Measurements from ENCODE around the gene PPP1R8. TPM values are rescaled to one million over a fixed set of nuclear protein-coding genes. Genes with fewer than 3 reads are reported as not detected.
"Not testable (repeated sequence)": the region's sequence is repeated elsewhere in the genome, so short reads cannot be mapped to it uniquely, and the experiment has no call there.

The PPP1R8 gene
- total and polyA plus RNA-seq, 10 donors = 22.5 to 39.1 (median 29.6) TPM

DNA sequence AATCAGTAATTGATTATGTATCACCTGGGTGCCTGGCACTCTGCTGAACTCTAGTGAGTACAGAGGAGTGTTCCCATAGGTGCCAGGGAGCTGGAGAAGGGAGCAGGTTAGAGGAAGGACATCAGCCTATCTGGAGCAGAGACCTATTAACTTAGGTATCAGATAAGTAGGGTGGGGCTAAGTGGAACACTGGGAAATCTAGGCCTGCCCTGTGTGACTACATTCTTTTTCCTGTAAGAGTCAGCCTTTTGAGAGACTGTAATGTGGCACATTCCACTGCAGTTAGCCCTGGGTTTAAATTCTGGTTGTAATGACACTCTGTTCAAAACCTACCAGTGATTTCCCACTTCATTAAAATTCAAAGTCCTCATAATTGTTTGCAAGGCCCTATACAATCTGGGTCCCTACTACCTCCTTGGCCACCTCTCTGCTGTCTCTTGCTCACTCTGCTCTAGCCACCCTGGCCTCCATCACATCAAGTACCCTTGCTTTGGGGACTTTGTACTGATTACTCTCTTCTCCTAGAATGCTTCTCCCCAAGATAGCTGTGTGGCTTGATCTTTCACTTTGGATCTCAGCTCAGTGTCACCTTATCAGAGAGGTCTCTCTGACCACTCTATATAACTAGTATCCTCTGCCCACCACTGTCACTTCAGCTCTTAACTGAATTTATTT lies 44.7 kb upstream of the PPP1R8 start:
- no peak for DNase-seq
- peaks cover 0 to 47% (median 17%) of the 10 kb centered on the region in 6 donors for H3K36me3 ChIP-seq
- no peaks in the 10 kb centered on the region for H3K27me3 ChIP-seq (replicated peaks in 1 of 7)
- intact Hi-C loops (cut with DNase I; ENCODE audit: low total_unique reads) = no loop called here
- H3K27ac ChIP-seq = peak overlapping the region in 3 of 8 donors; percentile 7 to 61 (median 14)
- no peak overlapping the region for H3K4me3 ChIP-seq
- peaks cover 6 to 98% (median 50%) of the 10 kb centered on the region in 6 donors for H3K4me1 ChIP-seq
- TF ChIP-seq, protein P1, sequence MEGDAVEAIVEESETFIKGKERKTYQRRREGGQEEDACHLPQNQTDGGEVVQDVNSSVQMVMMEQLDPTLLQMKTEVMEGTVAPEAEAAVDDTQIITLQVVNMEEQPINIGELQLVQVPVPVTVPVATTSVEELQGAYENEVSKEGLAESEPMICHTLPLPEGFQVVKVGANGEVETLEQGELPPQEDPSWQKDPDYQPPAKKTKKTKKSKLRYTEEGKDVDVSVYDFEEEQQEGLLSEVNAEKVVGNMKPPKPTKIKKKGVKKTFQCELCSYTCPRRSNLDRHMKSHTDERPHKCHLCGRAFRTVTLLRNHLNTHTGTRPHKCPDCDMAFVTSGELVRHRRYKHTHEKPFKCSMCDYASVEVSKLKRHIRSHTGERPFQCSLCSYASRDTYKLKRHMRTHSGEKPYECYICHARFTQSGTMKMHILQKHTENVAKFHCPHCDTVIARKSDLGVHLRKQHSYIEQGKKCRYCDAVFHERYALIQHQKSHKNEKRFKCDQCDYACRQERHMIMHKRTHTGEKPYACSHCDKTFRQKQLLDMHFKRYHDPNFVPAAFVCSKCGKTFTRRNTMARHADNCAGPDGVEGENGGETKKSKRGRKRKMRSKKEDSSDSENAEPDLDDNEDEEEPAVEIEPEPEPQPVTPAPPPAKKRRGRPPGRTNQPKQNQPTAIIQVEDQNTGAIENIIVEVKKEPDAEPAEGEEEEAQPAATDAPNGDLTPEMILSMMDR (IDR thresholded peaks at IDR 0.05 in 8 of 11, conservative IDR thresholded peaks at IDR 0.05 in 3 of 11) = no peak
- TF ChIP-seq POLR2A (IDR thresholded peaks at IDR 0.05) = no peak
- no peak for TF ChIP-seq POLR2AphosphoS5 (IDR thresholded peaks at IDR 0.05)
- H3K9me3 ChIP-seq = no peaks in the 10 kb centered on the region

DNA sequence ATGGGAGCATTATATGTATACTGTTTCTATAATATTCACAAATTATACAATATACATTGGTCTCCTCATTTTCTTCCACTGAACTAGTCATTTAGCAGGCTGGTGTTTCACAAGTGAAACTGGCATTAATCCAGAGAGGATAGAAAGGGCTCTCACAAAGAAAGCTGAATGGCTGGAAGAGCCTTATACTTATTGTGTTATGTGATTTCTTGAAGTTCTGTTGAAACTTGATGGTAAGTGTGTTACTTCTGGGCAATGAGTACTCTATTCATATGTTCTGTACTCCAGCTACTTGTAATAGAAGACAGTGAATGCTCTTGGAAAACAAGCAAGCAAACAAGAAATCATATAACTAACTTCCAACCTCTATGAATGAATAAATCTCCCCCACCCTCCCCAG lies 42.7 kb upstream of the PPP1R8 start:
- intact Hi-C loops (cut with DNase I; ENCODE audit: low total_unique reads) = no loop called here
- peaks cover 0 to 50% (median 27%) of the 10 kb centered on the region in 6 donors for H3K36me3 ChIP-seq
- H3K9me3 ChIP-seq = no peaks in the 10 kb centered on the region
- no peak for DNase-seq
- no peak overlapping the region for H3K4me3 ChIP-seq
- TF ChIP-seq POLR2A (IDR thresholded peaks at IDR 0.05) = no peak
- no peak for TF ChIP-seq POLR2AphosphoS5 (IDR thresholded peaks at IDR 0.05)
- TF ChIP-seq, protein P1 (IDR thresholded peaks at IDR 0.05 in 8 of 11, conservative IDR thresholded peaks at IDR 0.05 in 3 of 11) = no peak
- peaks cover 6 to 83% (median 45%) of the 10 kb centered on the region in 6 donors for H3K4me1 ChIP-seq
- peak overlapping the region in 2 of 8 donors; percentile 2 to 10 for H3K27ac ChIP-seq
- H3K27me3 ChIP-seq (replicated peaks in 1 of 7) = no peaks in the 10 kb centered on the region

DNA sequence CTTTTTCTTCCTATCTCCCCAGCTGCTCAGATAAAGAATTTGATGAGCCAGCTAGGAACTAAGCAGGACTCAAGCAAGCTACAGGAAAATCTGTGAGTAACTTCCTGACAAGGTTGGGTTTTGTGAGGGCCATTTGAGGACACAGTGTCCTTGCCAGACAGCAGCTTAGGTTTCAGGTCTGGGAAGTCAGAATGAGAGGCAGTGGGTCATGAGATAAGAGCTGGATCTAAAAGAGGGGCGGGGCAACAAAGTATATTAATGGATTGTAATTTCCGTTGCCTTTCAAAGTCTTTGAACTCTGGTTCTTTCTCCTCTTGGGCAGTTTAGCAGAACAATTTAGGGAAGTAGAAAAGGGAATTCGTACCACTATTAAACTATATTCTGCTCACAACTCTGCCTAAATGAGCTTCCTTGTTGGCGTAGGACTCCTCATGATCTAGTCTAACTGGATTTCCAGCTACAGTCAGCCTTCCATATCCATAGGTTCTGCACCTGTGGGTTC lies 41.0 kb upstream of the PPP1R8 start:
- peak in 1 of 3 donors; percentile 68 for TF ChIP-seq POLR2AphosphoS5 (IDR thresholded peaks at IDR 0.05)
- TF ChIP-seq, protein P1 (IDR thresholded peaks at IDR 0.05 in 8 of 11, conservative IDR thresholded peaks at IDR 0.05 in 3 of 11) = no peak
- TF ChIP-seq POLR2A (IDR thresholded peaks at IDR 0.05) = no peak
- H3K27me3 ChIP-seq (replicated peaks in 1 of 7) = no peaks in the 10 kb centered on the region
- H3K27ac ChIP-seq = peak overlapping the region in 7 of 8 donors; percentile 45 to 69 (median 55)
- H3K4me3 ChIP-seq = no peak overlapping the region
- H3K4me1 ChIP-seq = peaks cover 0 to 66% (median 39%) of the 10 kb centered on the region in 6 donors
- H3K9me3 ChIP-seq = no peaks in the 10 kb centered on the region
- intact Hi-C loops (cut with DNase I; ENCODE audit: low total_unique reads) = no loop called here
- WGBS, 5 donors = 27 to 63% (median 43%) methylated on average over 4 of the region's 4 CpGs
- DNase-seq = no peak
- H3K36me3 ChIP-seq = peaks cover 0 to 59% (median 44%) of the 10 kb centered on the region in 6 donors

DNA sequence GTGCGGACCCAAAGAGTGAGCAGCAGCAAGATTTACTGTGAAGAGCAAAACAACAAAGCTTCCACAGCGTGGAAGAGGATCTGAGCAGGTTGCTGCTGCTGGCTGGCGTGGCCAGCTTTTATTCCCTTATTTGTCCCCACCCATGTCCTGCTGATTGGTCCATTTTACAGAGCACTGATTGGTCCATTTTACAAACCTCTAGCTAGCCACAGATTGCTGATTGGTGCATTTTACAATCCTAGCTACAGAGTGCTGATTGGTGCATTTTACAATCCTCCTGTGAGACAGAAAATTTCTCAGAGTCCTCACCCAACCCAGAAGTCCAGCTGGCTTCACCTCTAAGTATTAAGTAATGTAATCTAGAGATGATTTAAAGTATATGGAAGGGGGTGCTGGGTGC lies 40.3 kb upstream of the PPP1R8 start:
- peaks cover 0 to 66% (median 50%) of the 10 kb centered on the region in 6 donors for H3K36me3 ChIP-seq
- H3K4me3 ChIP-seq; intact Hi-C loops (cut with DNase I; ENCODE audit: low total_unique reads); DNase-seq; H3K9me3 ChIP-seq; H3K27me3 ChIP-seq (replicated peaks in 1 of 7): not testable (repeated sequence)
- peaks cover 0 to 59% (median 35%) of the 10 kb centered on the region in 6 donors for H3K4me1 ChIP-seq
- H3K27ac ChIP-seq = peak overlapping the region in 6 of 8 donors; percentile 45 to 69 (median 58)
- WGBS, 5 donors = 89 to 99% (median 96%) methylated on average over 3 of the region's 3 CpGs

Data from spleen (tissue), 11 donors.